ENCODE measurements around the gene SLC35F5.

SLC35F5 gene

GRCh38 chr2:113755835-113756354 is 547 bp downstream of the SLC35F5 start:
- H3K27ac ChIP-seq (ENCODE audit: insufficient read depth, low read length, poor library complexity, severe bottlenecking), result peak overlapping the region; percentile 90
- H3K4me1 ChIP-seq (ENCODE audit: control insufficient read depth, insufficient read depth, low read length, poor library complexity, severe bottlenecking), result no peaks in the 10 kb centered on the region
- H3K4me3 ChIP-seq (ENCODE audit: insufficient read depth, low read depth, low read length, poor library complexity, severe bottlenecking), result peak overlapping the region; percentile 95
- no peaks in the 10 kb centered on the region for H3K36me3 ChIP-seq (ENCODE audit: control insufficient read depth, insufficient read depth, low read length)
- no peaks in the 10 kb centered on the region for H3K9me3 ChIP-seq (ENCODE audit: control insufficient read depth, low read length)
- DNase-seq, result no peak
- H3K27me3 ChIP-seq (replicated peaks; ENCODE audit: control insufficient read depth, insufficient read depth, low read length, poor library complexity, severe bottlenecking), result no peaks in the 10 kb centered on the region

- Histone ChIP-seq H3K4me3 (ENCODE audit: insufficient read depth, low read depth, low read length, poor library complexity, severe bottlenecking) (peak overlapping the region; percentile 95), H3K27ac (ENCODE audit: insufficient read depth, low read length, poor library complexity, severe bottlenecking) (peak overlapping the region; percentile 90), H3K36me3 (ENCODE audit: control insufficient read depth, insufficient read depth, low read length) (peaks cover 4% of the 10 kb centered on the region), H3K9me3 (ENCODE audit: control insufficient read depth, low read length) (no peaks in the 10 kb centered on the region), H3K27me3 (replicated peaks; ENCODE audit: control insufficient read depth, insufficient read depth, low read length, poor library complexity, severe bottlenecking) (no peaks in the 10 kb centered on the region), H3K4me1 (ENCODE audit: control insufficient read depth, insufficient read depth, low read length, poor library complexity, severe bottlenecking) (no peaks in the 10 kb centered on the region)
- no peak for DNase-seq
Measured at GRCh38 chr2:113755035-113755834, 1.2 kb downstream of the SLC35F5 start.

GRCh38 chr2:113754160-113754559 is 2.3 kb downstream of the SLC35F5 start:
- H3K4me3 ChIP-seq (ENCODE audit: insufficient read depth, low read depth, low read length, poor library complexity, severe bottlenecking), result no peak overlapping the region
- H3K4me1 ChIP-seq (ENCODE audit: control insufficient read depth, insufficient read depth, low read length, poor library complexity, severe bottlenecking), result no peaks in the 10 kb centered on the region
- H3K27me3 ChIP-seq (replicated peaks; ENCODE audit: control insufficient read depth, insufficient read depth, low read length, poor library complexity, severe bottlenecking), result no peaks in the 10 kb centered on the region
- no peaks in the 10 kb centered on the region for H3K9me3 ChIP-seq (ENCODE audit: control insufficient read depth, low read length)
- no peak for DNase-seq
- H3K36me3 ChIP-seq (ENCODE audit: control insufficient read depth, insufficient read depth, low read length), result peaks cover 4% of the 10 kb centered on the region
- no peak overlapping the region for H3K27ac ChIP-seq (ENCODE audit: insufficient read depth, low read length, poor library complexity, severe bottlenecking)

- Histone ChIP-seq H3K4me3 (ENCODE audit: insufficient read depth, low read depth, low read length, poor library complexity, severe bottlenecking) (no peak overlapping the region), H3K36me3 (ENCODE audit: control insufficient read depth, insufficient read depth, low read length) (peaks cover 11% of the 10 kb centered on the region), H3K4me1 (ENCODE audit: control insufficient read depth, insufficient read depth, low read length, poor library complexity, severe bottlenecking) (no peaks in the 10 kb centered on the region), H3K9me3 (ENCODE audit: control insufficient read depth, low read length) (no peaks in the 10 kb centered on the region), H3K27ac (ENCODE audit: insufficient read depth, low read length, poor library complexity, severe bottlenecking) (no peak overlapping the region), H3K27me3 (replicated peaks; ENCODE audit: control insufficient read depth, insufficient read depth, low read length, poor library complexity, severe bottlenecking) (no peaks in the 10 kb centered on the region)
- DNase-seq, result no peak
Measured at GRCh38 chr2:113750385-113750784, 6.1 kb downstream of the SLC35F5 start.

- Histone ChIP-seq H3K27me3 (replicated peaks; ENCODE audit: control insufficient read depth, insufficient read depth, low read length, poor library complexity, severe bottlenecking) (no peaks in the 10 kb centered on the region), H3K9me3 (ENCODE audit: control insufficient read depth, low read length) (no peaks in the 10 kb centered on the region), H3K4me3 (ENCODE audit: insufficient read depth, low read depth, low read length, poor library complexity, severe bottlenecking) (no peak overlapping the region), H3K36me3 (ENCODE audit: control insufficient read depth, insufficient read depth, low read length) (peaks cover 27% of the 10 kb centered on the region), H3K4me1 (ENCODE audit: control insufficient read depth, insufficient read depth, low read length, poor library complexity, severe bottlenecking) (no peaks in the 10 kb centered on the region), H3K27ac (ENCODE audit: insufficient read depth, low read length, poor library complexity, severe bottlenecking) (no peak overlapping the region)
- DNase-seq, result no peak
Measured at GRCh38 chr2:113741091-113741490, 15.4 kb downstream of the SLC35F5 start.

GRCh38 chr2:113739849-113740248 is 16.6 kb downstream of the SLC35F5 start:
- Histone ChIP-seq H3K27ac (ENCODE audit: insufficient read depth, low read length, poor library complexity, severe bottlenecking) (no peak overlapping the region), H3K4me3 (ENCODE audit: insufficient read depth, low read depth, low read length, poor library complexity, severe bottlenecking) (no peak overlapping the region), H3K27me3 (replicated peaks; ENCODE audit: control insufficient read depth, insufficient read depth, low read length, poor library complexity, severe bottlenecking) (no peaks in the 10 kb centered on the region), H3K4me1 (ENCODE audit: control insufficient read depth, insufficient read depth, low read length, poor library complexity, severe bottlenecking) (no peaks in the 10 kb centered on the region), H3K9me3 (ENCODE audit: control insufficient read depth, low read length) (no peaks in the 10 kb centered on the region), H3K36me3 (ENCODE audit: control insufficient read depth, insufficient read depth, low read length) (peaks cover 22% of the 10 kb centered on the region)
- DNase-seq, result no peak

- H3K4me3 ChIP-seq (ENCODE audit: insufficient read depth, low read depth, low read length, poor library complexity, severe bottlenecking), result no peak overlapping the region
- no peak for DNase-seq
- no peaks in the 10 kb centered on the region for H3K4me1 ChIP-seq (ENCODE audit: control insufficient read depth, insufficient read depth, low read length, poor library complexity, severe bottlenecking)
- no peaks in the 10 kb centered on the region for H3K9me3 ChIP-seq (ENCODE audit: control insufficient read depth, low read length)
- H3K27me3 ChIP-seq (replicated peaks; ENCODE audit: control insufficient read depth, insufficient read depth, low read length, poor library complexity, severe bottlenecking), result no peaks in the 10 kb centered on the region
- peaks cover 10% of the 10 kb centered on the region for H3K36me3 ChIP-seq (ENCODE audit: control insufficient read depth, insufficient read depth, low read length)
- no peak overlapping the region for H3K27ac ChIP-seq (ENCODE audit: insufficient read depth, low read length, poor library complexity, severe bottlenecking)
Measured at GRCh38 chr2:113734185-113734584, 22.3 kb downstream of the SLC35F5 start.

- H3K36me3 ChIP-seq (ENCODE audit: control insufficient read depth, insufficient read depth, low read length), result peaks cover 4% of the 10 kb centered on the region
- no peak overlapping the region for H3K4me3 ChIP-seq (ENCODE audit: insufficient read depth, low read depth, low read length, poor library complexity, severe bottlenecking)
- no peaks in the 10 kb centered on the region for H3K9me3 ChIP-seq (ENCODE audit: control insufficient read depth, low read length)
- no peak for DNase-seq
- no peaks in the 10 kb centered on the region for H3K27me3 ChIP-seq (replicated peaks; ENCODE audit: control insufficient read depth, insufficient read depth, low read length, poor library complexity, severe bottlenecking)
- H3K27ac ChIP-seq (ENCODE audit: insufficient read depth, low read length, poor library complexity, severe bottlenecking), result no peak overlapping the region
- no peaks in the 10 kb centered on the region for H3K4me1 ChIP-seq (ENCODE audit: control insufficient read depth, insufficient read depth, low read length, poor library complexity, severe bottlenecking)
Measured at GRCh38 chr2:113724010-113724409, 32.4 kb downstream of the SLC35F5 start.

GRCh38 chr2:113723411-113723810 is 33.0 kb downstream of the SLC35F5 start:
- H3K4me1 ChIP-seq (ENCODE audit: control insufficient read depth, insufficient read depth, low read length, poor library complexity, severe bottlenecking), result no peaks in the 10 kb centered on the region
- H3K4me3 ChIP-seq (ENCODE audit: insufficient read depth, low read depth, low read length, poor library complexity, severe bottlenecking), result no peak overlapping the region
- no peaks in the 10 kb centered on the region for H3K27me3 ChIP-seq (replicated peaks; ENCODE audit: control insufficient read depth, insufficient read depth, low read length, poor library complexity, severe bottlenecking)
- DNase-seq, result no peak
- no peaks in the 10 kb centered on the region for H3K36me3 ChIP-seq (ENCODE audit: control insufficient read depth, insufficient read depth, low read length)
- H3K9me3 ChIP-seq (ENCODE audit: control insufficient read depth, low read length), result no peaks in the 10 kb centered on the region
- no peak overlapping the region for H3K27ac ChIP-seq (ENCODE audit: insufficient read depth, low read length, poor library complexity, severe bottlenecking)

GRCh38 chr2:113720167-113720566 is 36.3 kb downstream of the SLC35F5 start:
- Histone ChIP-seq H3K4me3 (ENCODE audit: insufficient read depth, low read depth, low read length, poor library complexity, severe bottlenecking) (no peak overlapping the region), H3K27ac (ENCODE audit: insufficient read depth, low read length, poor library complexity, severe bottlenecking) (no peak overlapping the region), H3K36me3 (ENCODE audit: control insufficient read depth, insufficient read depth, low read length) (no peaks in the 10 kb centered on the region), H3K4me1 (ENCODE audit: control insufficient read depth, insufficient read depth, low read length, poor library complexity, severe bottlenecking) (no peaks in the 10 kb centered on the region), H3K9me3 (ENCODE audit: control insufficient read depth, low read length) (no peaks in the 10 kb centered on the region), H3K27me3 (replicated peaks; ENCODE audit: control insufficient read depth, insufficient read depth, low read length, poor library complexity, severe bottlenecking) (no peaks in the 10 kb centered on the region)
- no peak for DNase-seq
